ENCODE data around the gene RIMS3. TPM values are rescaled to one million over a fixed set of nuclear protein-coding genes. Genes with fewer than 3 reads are reported as not detected.

RIMS3 gene
- total and polyA plus RNA-seq, 5 donors, result 1.5 to 4.8 (median 4.4) TPM

DNA sequence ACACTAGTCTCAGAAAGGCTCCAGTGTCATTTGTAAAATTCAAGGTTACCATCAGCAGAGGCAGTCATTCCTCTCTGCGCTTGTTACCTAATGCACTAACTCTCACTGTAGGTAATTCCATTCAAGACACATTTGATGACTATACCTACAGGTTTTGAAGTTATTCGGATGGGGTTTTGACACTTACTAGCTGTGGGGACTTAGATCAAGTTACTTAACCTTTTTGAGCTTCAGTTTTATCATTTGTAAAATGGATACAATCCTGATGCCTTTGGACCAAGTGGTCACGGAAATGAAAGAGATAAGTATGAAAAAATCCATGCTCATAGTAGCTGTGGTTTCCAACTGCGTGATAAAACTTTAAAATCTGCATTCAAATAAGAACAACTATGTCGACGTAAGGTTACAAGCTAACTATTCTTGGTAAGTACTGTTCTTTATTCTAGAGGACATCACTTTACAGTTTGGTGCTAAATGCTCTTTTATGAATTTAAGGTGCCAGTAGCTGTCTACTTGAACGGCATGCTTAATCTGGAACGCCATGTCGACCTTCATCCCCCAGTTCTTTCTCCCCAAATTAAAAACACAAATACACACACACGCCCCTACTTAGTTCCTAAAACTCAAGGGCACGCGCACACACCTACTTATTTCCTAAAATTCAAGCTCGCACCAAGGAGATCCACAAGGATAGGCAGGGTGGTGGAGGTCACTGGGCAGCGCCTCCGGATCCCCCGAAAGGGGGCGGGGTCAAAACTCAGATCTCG, 25.5 kb upstream of the RIMS3 start:
- Histone ChIP-seq H3K27ac (ENCODE audit: low read length) (peak overlapping the region; percentile 98), H3K9me3 (ENCODE audit: control insufficient read depth, low read length) (no peaks in the 10 kb centered on the region), H3K4me3 (ENCODE audit: low read length) (peak overlapping the region; percentile 91), H3K4me1 (ENCODE audit: control insufficient read depth, insufficient read depth, low read length) (no peaks in the 10 kb centered on the region), H3K27me3 (ENCODE audit: control insufficient read depth, insufficient read depth) (no peaks in the 10 kb centered on the region)
- ATAC-seq (no peak), DNase-seq (no peak)
- WGBS, result 16% methylated on average over 18 of the region's 18 CpGs
- intact Hi-C loops (cut with DNase I), result no loop called here

DNA sequence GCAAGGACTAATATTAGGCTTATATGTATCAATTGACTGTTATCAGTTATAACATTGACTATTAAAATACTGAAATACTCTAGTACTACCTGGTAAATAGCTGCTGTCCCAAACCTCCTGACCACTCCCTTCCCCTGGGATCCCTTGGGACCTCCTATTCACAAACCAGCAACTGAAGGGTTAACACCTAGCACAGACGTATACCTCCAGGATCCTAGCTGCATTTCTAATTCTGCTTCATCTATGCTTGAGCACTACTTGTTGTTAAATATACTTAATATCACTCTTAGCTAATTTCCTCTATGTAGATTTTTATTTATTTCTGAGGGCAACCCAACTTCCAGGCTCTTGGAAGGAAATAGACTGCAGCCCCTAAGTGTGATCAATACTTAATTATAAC, 24.3 kb upstream of the RIMS3 start:
- 27% methylated on average over 1 of the region's 1 CpG for WGBS
- DNase-seq (no peak), ATAC-seq (no peak)
- H3K27me3 ChIP-seq (ENCODE audit: control insufficient read depth, insufficient read depth), result no peaks in the 10 kb centered on the region
- intact Hi-C loops (cut with DNase I), result no loop called here
- no peaks in the 10 kb centered on the region for H3K4me1 ChIP-seq (ENCODE audit: control insufficient read depth, insufficient read depth, low read length)
- no peaks in the 10 kb centered on the region for H3K9me3 ChIP-seq (ENCODE audit: control insufficient read depth, low read length)
- H3K4me3 ChIP-seq (ENCODE audit: low read length), result no peak overlapping the region
- no peak overlapping the region for H3K27ac ChIP-seq (ENCODE audit: low read length)

DNA sequence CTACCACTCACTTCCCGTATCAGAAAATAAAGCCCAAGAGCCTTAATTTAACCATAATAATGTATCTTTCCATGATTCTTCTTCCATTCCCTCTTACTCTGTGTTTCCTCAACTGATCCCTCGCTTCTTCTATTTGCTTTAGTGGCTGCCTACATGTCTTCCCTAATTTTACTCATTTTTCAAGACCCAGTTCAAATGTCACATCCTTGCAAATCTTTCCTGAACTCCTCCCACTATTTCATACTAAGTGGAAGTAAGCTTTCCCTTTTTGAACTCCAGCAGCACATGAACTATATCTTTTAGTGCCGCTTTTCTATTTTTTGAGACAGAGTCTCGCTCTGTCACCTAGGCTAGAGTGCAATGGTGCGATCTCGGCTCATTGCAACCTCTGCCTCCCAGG, 22.2 kb upstream of the RIMS3 start:
- no peak for DNase-seq
- no peaks in the 10 kb centered on the region for H3K4me1 ChIP-seq (ENCODE audit: control insufficient read depth, insufficient read depth, low read length)
- intact Hi-C loops (cut with DNase I), result no loop called here
- H3K9me3 ChIP-seq (ENCODE audit: control insufficient read depth, low read length), result no peaks in the 10 kb centered on the region
- no peak overlapping the region for H3K4me3 ChIP-seq (ENCODE audit: low read length)
- no peaks in the 10 kb centered on the region for H3K27me3 ChIP-seq (ENCODE audit: control insufficient read depth, insufficient read depth)
- ATAC-seq, result no peak
- WGBS, result 94% methylated on average over 6 of the region's 6 CpGs
- H3K27ac ChIP-seq (ENCODE audit: low read length), result no peak overlapping the region

DNA sequence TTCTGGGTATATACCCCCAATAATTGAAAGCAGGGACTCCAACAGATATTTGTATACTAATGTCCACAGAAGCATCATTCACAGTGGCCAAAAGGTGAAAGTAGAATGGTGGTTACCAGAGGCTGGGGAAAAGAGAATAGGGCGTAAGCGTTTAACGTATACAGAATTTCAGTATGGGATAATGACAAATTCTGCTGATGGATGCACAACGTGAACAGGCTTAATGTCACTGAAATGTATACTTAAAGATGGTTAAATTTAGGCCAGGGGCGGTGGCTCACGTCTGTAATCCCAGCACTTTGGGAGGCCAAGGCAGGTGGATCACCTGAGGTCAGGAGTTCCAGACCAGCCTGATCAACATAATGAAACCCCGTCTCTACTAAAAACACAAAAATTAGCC, 21.6 kb upstream of the RIMS3 start:
- intact Hi-C loops (cut with DNase I), result no loop called here
- H3K27ac ChIP-seq (ENCODE audit: low read length), result no peak overlapping the region
- ATAC-seq (no peak), DNase-seq (no peak)
- WGBS, result 93% methylated on average over 7 of the region's 7 CpGs
- no peaks in the 10 kb centered on the region for H3K27me3 ChIP-seq (ENCODE audit: control insufficient read depth, insufficient read depth)
- H3K4me1 ChIP-seq (ENCODE audit: control insufficient read depth, insufficient read depth, low read length), result no peaks in the 10 kb centered on the region
- H3K9me3 ChIP-seq (ENCODE audit: control insufficient read depth, low read length), result no peaks in the 10 kb centered on the region
- H3K4me3 ChIP-seq (ENCODE audit: low read length), result no peak overlapping the region

DNA sequence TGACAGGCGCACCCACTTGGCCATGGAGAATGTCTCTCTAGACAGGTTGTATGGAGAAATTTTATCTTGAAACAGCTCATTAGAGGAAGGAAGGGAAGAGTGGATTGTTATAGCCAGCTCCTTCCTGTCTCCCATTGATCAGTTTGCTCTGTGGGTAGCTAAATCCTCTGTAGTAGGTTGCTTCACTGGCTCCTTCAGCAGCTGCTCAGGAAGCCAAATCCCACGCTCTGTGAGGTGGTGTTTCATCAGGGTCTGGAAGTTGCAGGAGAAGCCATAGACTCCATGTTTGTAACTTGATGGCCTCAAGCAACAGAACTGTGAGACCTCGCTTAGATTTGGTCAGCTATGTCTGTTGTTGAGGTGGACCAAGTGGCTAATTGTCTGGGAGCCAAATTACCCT, 19.2 kb upstream of the RIMS3 start:
- H3K4me3 ChIP-seq (ENCODE audit: low read length), result no peak overlapping the region
- no peak for DNase-seq
- H3K4me1 ChIP-seq (ENCODE audit: control insufficient read depth, insufficient read depth, low read length), result no peaks in the 10 kb centered on the region
- no peak for ATAC-seq
- H3K9me3 ChIP-seq (ENCODE audit: control insufficient read depth, low read length), result no peaks in the 10 kb centered on the region
- no peaks in the 10 kb centered on the region for H3K27me3 ChIP-seq (ENCODE audit: control insufficient read depth, insufficient read depth)
- 84% methylated on average over 3 of the region's 3 CpGs for WGBS
- no peak overlapping the region for H3K27ac ChIP-seq (ENCODE audit: low read length)
- intact Hi-C loops (cut with DNase I), result no loop called here

DNA sequence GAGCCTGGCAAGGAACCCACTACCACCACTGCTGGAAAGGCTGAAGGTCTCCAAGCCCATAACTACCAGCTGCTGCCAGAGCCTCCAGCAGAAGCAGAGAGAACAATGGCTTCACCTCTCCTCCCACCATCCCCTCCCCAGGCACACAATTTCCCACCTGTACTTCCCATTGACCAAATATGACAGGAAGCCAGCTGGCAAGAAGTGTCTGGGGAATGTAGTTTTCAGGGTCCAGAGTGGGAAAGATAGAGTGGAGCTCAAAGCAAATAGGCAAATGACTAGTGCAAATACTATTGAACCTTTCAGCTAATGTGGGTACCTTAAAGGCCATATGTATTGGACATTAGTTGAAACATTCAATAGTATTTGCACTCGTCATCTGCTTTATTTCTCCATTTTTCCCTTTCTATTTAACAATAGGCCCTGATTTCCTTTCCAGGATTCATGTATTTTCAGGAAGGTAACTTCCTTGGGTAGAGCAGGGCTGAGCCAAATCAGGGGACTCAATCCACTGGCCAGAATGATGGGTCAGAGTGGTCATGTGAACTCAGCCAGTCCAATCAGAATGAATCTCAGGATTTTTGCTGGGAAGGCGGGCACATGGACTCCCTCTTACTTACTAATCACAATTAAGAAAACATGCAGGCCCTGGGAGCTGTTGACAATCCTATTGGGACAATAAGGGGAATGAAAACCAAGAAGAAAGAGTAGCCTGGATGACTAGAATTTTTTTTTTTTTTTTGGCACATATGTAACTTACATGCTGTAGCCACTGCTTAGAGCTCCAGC, 13.9 kb upstream of the RIMS3 start:
- no peak for ATAC-seq
- WGBS, result 86% methylated on average over 2 of the region's 2 CpGs
- Histone ChIP-seq H3K27ac (ENCODE audit: low read length) (no peak overlapping the region), H3K27me3 (ENCODE audit: control insufficient read depth, insufficient read depth) (no peaks in the 10 kb centered on the region), H3K4me1 (ENCODE audit: control insufficient read depth, insufficient read depth, low read length) (no peaks in the 10 kb centered on the region), H3K4me3 (ENCODE audit: low read length) (no peak overlapping the region), H3K9me3 (ENCODE audit: control insufficient read depth, low read length) (no peaks in the 10 kb centered on the region)
- intact Hi-C loops (cut with DNase I), result no loop called here
- DNase-seq, result no peak

DNA sequence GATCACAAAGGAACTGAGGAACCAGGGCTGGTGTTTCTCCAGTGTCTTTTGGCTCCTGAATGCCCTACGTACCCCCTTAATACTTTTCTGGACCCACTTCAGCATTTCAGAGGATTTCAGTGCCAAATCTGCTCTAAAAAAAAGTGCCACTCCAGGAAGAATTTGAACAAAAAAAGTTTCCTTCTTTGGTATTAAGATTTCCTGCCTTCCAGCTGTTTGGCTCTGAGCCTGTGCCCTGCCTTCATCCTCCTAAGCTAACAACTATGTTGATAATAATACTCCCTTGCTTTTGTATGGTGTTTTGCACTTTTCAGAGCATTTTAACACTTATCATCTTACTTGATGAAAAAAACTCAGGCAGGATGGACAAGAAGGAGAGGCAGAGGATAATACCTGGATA, 11.0 kb upstream of the RIMS3 start:
- Histone ChIP-seq H3K4me3 (ENCODE audit: low read length) (no peak overlapping the region), H3K27ac (ENCODE audit: low read length) (no peak overlapping the region), H3K27me3 (ENCODE audit: control insufficient read depth, insufficient read depth) (no peaks in the 10 kb centered on the region), H3K9me3 (ENCODE audit: control insufficient read depth, low read length) (no peaks in the 10 kb centered on the region), H3K4me1 (ENCODE audit: control insufficient read depth, insufficient read depth, low read length) (no peaks in the 10 kb centered on the region)
- WGBS, result 38% methylated on average over 1 of the region's 1 CpG
- no peak for ATAC-seq
- intact Hi-C loops (cut with DNase I), result no loop called here
- no peak for DNase-seq

DNA sequence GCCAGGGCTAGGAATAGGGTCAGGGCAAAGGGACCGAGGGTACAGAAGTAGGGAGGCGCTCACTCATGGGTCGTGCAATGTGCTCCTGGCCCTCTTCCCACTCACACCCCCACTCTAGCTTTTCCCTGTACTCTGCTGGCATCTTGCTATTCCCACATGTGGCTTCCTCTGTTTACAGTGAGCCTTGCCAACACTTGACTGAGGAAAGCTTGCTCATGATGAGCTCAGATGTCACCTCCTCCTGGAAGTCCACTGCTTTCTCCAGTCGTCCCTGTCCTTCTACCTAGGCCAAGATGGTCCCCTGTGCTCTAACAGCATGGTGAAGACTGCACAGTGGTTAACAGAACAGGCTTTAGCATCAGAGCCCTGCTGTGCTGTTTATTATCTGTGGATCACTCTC, 8.0 kb upstream of the RIMS3 start:
- WGBS, result 67% methylated on average over 4 of the region's 4 CpGs
- no peak for DNase-seq
- no peak for ATAC-seq
- intact Hi-C loops (cut with DNase I), result no loop called here
- H3K27me3 ChIP-seq (ENCODE audit: control insufficient read depth, insufficient read depth), result no peaks in the 10 kb centered on the region
- no peak overlapping the region for H3K27ac ChIP-seq (ENCODE audit: low read length)
- H3K4me1 ChIP-seq (ENCODE audit: control insufficient read depth, insufficient read depth, low read length), result no peaks in the 10 kb centered on the region
- no peaks in the 10 kb centered on the region for H3K9me3 ChIP-seq (ENCODE audit: control insufficient read depth, low read length)
- no peak overlapping the region for H3K4me3 ChIP-seq (ENCODE audit: low read length)

DNA sequence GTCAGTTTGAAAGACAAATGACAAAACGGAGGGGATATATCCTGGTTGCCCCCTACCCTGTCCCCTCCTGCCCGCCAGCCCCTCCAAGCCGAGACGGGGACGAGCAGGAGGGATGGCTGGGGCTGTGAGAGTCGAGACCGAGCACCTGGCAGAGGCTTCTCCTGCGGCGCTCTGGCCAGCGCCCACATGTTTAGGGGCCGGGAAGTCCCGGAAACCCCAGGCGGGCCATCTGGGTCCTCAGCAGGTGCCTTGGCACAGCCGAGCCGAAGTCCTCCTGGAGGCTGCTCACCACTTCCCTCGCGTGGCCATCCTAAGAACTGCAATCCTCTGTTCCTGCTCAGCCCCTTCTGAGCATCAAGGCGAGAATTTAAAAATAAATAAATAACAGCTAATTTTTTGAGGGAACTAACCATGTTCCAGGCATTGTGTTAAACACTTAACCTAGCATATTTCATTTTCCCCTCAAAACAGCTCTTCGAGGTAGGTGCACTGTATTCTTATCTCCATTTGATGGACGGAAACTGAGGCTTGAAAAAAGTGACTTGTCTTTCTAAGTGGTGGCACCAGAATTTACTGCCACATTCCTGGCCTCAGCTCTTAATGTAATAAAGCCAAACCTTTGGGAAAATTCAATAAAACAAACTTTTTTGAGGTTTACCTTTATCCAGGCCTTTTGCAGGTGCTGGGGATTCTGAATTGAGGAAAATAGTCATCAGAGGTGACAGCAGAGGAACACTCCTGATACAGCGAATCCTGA, 3.5 kb upstream of the RIMS3 start:
- no peak overlapping the region for H3K4me3 ChIP-seq (ENCODE audit: low read length)
- intact Hi-C loops (cut with DNase I), result loop anchor here (5.0 to 10.0 kb wide), 3 partner anchors 42 to 57 kb away; no protein-coding TSS in a partner anchor
- H3K27me3 ChIP-seq (ENCODE audit: control insufficient read depth, insufficient read depth), result no peaks in the 10 kb centered on the region
- no peak overlapping the region for H3K27ac ChIP-seq (ENCODE audit: low read length)
- ATAC-seq, result peak; percentile 34 to 40
- WGBS, result 12% methylated on average over 21 of the region's 21 CpGs
- no peaks in the 10 kb centered on the region for H3K9me3 ChIP-seq (ENCODE audit: control insufficient read depth, low read length)
- peak; percentile 73 to 90 (median 89) for DNase-seq
- peaks cover 5% of the 10 kb centered on the region for H3K4me1 ChIP-seq (ENCODE audit: control insufficient read depth, insufficient read depth, low read length)

DNA sequence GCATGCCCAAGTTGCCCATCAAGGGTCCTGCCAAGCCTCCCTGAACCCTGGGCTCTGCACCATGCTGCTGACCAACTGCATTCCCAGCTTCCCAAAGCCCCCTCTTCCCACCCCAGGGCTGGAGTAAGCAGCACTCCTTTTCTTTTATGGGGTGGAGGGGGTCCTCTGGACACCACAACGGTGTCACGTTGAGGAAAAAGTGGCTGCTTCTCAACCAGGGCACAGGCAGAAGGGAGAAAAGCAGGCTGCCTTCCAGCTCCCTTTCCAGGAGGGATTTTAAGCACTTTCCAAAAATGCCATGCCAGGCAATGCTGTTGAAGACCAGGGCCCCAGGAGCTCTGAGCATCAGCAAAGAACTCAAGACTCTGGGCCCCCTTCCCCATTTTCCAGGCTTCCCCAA, 691 bp downstream of the RIMS3 start:
- H3K4me1 ChIP-seq (ENCODE audit: control insufficient read depth, insufficient read depth, low read length), result peaks cover 7% of the 10 kb centered on the region
- no peak overlapping the region for H3K27ac ChIP-seq (ENCODE audit: low read length)
- intact Hi-C loops (cut with DNase I), result loop anchor here (5.0 to 10.0 kb wide), 3 partner anchors 37 to 52 kb away; no protein-coding TSS in a partner anchor
- no peaks in the 10 kb centered on the region for H3K9me3 ChIP-seq (ENCODE audit: control insufficient read depth, low read length)
- ATAC-seq (no peak), DNase-seq (no peak)
- no peaks in the 10 kb centered on the region for H3K27me3 ChIP-seq (ENCODE audit: control insufficient read depth, insufficient read depth)
- 69% methylated on average over 2 of the region's 2 CpGs for WGBS
- peak overlapping the region; percentile 81 for H3K4me3 ChIP-seq (ENCODE audit: low read length)

DNA sequence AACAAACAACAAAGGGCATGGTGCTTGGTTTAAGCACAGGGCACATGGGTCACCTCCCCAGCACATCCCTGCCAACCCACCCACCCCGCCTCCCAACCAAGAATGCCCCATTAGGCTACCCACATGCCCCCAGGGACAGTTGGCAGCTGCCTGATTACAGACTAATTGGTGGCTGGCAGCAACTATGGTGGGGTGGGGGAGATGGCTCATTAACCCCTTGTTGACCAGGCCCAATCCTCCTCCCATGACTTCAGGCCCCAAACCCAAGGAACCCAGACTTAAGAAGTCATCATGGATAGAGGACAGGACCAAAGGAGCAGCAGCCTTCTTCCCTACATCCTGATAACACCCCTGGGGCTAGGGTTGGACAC, 1.3 kb downstream of the RIMS3 start:
- no peak overlapping the region for H3K27ac ChIP-seq (ENCODE audit: low read length)
- intact Hi-C loops (cut with DNase I), result loop anchor here in 2 of 4 donors (10.0 kb wide), 1 partner anchor 49 kb away; no protein-coding TSS in a partner anchor
- H3K9me3 ChIP-seq (ENCODE audit: control insufficient read depth, low read length), result no peaks in the 10 kb centered on the region
- H3K27me3 ChIP-seq (ENCODE audit: control insufficient read depth, insufficient read depth), result no peaks in the 10 kb centered on the region
- DNase-seq, result no peak
- 96% methylated on average over 1 of the region's 1 CpG for WGBS
- peaks cover 7% of the 10 kb centered on the region for H3K4me1 ChIP-seq (ENCODE audit: control insufficient read depth, insufficient read depth, low read length)
- H3K4me3 ChIP-seq (ENCODE audit: low read length), result no peak overlapping the region
- ATAC-seq, result no peak
